B cell (primary cell): ENCODE data around the gene GYS1. TPM values are rescaled to one million over a fixed set of nuclear protein-coding genes. Genes with fewer than 3 reads are reported as not detected.
A peak's percentile ranks its signal among the peaks of the same experiment; 100 is the strongest.

Experiments
- ATAC-seq: fragments of 200-7000 bp; cut with Tn5 transposase; one replicate; pipeline ENCODE4 v1.10.0; 2021; ENCODE audit warnings: low read depth, mild to moderate bottlenecking, moderate number of reproducible peaks, moderate library complexity
- CTCF ChIA-PET: fragments of 350-600 bp; sonication (Branson Sonifier 250); formaldehyde crosslinking; loops from one replicate; lab custom pipeline; 2021; ENCODE audit warnings: antibody characterized with exemption, inconsistent platforms; lab: Charles Lee
- POLR2A ChIA-PET: fragments of 350-600 bp; sonication (Branson Sonifier 250); formaldehyde crosslinking; loops from one replicate; lab custom pipeline; 2021; ENCODE audit warnings: antibody characterized with exemption; lab: Charles Lee
- DNase-seq: peaks from one replicate; pipeline ENCODE4 v3.0.0; 2013
- H2AFZ ChIP-seq: 2 replicates; pipeline ENCODE4 v1.6.1; 2012; ENCODE audit warnings: mild to moderate bottlenecking, low read depth, low read length; ENCODE audit not compliant: insufficient read depth, poor library complexity, severe bottlenecking
- H3K27ac ChIP-seq, 2 donors: 1 replicate in 1 of 2; 2 replicates in 1 of 2; pipeline ENCODE4 v1.5.1; 2012 to 2013; ENCODE audit warnings: low read length in 2 of 2, mild to moderate bottlenecking in 2 of 2, moderate library complexity in 1 of 2
- H3K27me3 ChIP-seq, 4 experiments: fragments of 200-600 bp in 1 of 4; sonication (generic) in 1 of 4; replicated peaks in 1 of 4; 1 replicate in 2 of 4; 2 replicates in 2 of 4; pipeline versions ENCODE4 v1.6.1 to v1.7.0; 2013 to 2016; ENCODE audit warnings: low read length in 3 of 4, mild to moderate bottlenecking in 2 of 4, mixed read lengths in 1 of 4, moderate library complexity in 1 of 4; ENCODE audit not compliant: insufficient read depth in 4 of 4, control insufficient read depth in 3 of 4; ENCODE audit errors: control extremely low read depth in 1 of 4
- H3K36me3 ChIP-seq, 2 experiments: replicated peaks in 1 of 2; 1 replicate in 1 of 2; 2 replicates in 1 of 2; pipeline versions ENCODE4 v1.6.1 to v1.7.1; 2013; ENCODE audit warnings: low read length in 1 of 2; ENCODE audit not compliant: insufficient read depth in 2 of 2, control insufficient read depth in 1 of 2; ENCODE audit errors: control extremely low read depth in 1 of 2, extremely low read depth in 1 of 2
- H3K4me1 ChIP-seq, 2 donors: fragments of 200-600 bp in 1 of 2; sonication (generic) in 1 of 2; 1 replicate in 1 of 2; 2 replicates in 1 of 2; pipeline versions ENCODE4 v1.5.1 to v1.6.1; 2013 to 2017; ENCODE audit warnings: low read length in 2 of 2; ENCODE audit not compliant: control insufficient read depth in 2 of 2, insufficient read depth in 2 of 2
- H3K4me2 ChIP-seq: replicated peaks from 2 replicates; pipeline ENCODE3; 2012; ENCODE audit warnings: mild to moderate bottlenecking, low read depth, low read length; ENCODE audit not compliant: poor library complexity, severe bottlenecking
- H3K4me3 ChIP-seq, 5 experiments: fragments of 200-600 bp in 1 of 5; sonication (generic) in 1 of 5; 1 replicate in 3 of 5; 2 replicates in 2 of 5; pipeline versions ENCODE4 v1.5.1 to v1.7.0; 2011 to 2016; ENCODE audit warnings: low read length in 4 of 5, mild to moderate bottlenecking in 4 of 5, low read depth in 2 of 5, control low read depth in 1 of 5, moderate library complexity in 1 of 5; ENCODE audit not compliant: insufficient read depth in 1 of 5; ENCODE audit errors: control extremely low read depth in 1 of 5, extremely low read depth in 1 of 5
- H3K79me2 ChIP-seq: fragments of 200-600 bp; sonication (generic); one replicate; pipeline ENCODE4 v1.6.0; 2016; ENCODE audit warnings: low read length; ENCODE audit not compliant: control insufficient read depth, insufficient read depth
- H3K9ac ChIP-seq: fragments of 200-600 bp; sonication (generic); 2 replicates; pipeline ENCODE4 v1.6.1; 2017; ENCODE audit warnings: mild to moderate bottlenecking, low read length, moderate library complexity
- H3K9me3 ChIP-seq, 3 donors: one replicate each; pipeline versions ENCODE4 v1.6.1 to v1.7.1; 2013; ENCODE audit warnings: low read length in 2 of 3; ENCODE audit not compliant: control insufficient read depth in 2 of 3, insufficient read depth in 1 of 3; ENCODE audit errors: control extremely low read depth in 1 of 3
- H4K20me1 ChIP-seq: 2 replicates; pipeline ENCODE4 v1.6.0; 2012; ENCODE audit warnings: mild to moderate bottlenecking, low read length; ENCODE audit not compliant: insufficient read depth, control insufficient read depth, poor library complexity, severe bottlenecking
- H3K27ac Mint-ChIP-seq: one replicate; pipeline ENCODE4 v1.8.0; 2021; ENCODE audit warnings: mixed read lengths
- H3K27me3 Mint-ChIP-seq: one replicate; pipeline ENCODE4 v1.8.0; 2021; ENCODE audit warnings: mixed read lengths
- H3K4me1 Mint-ChIP-seq: one replicate; pipeline ENCODE4 v1.8.0; 2021; ENCODE audit warnings: mixed read lengths
- H3K4me3 Mint-ChIP-seq: one replicate; pipeline ENCODE4 v1.8.0; 2021; ENCODE audit warnings: mixed read lengths
- H3K9me3 Mint-ChIP-seq: one replicate; pipeline ENCODE4 v1.8.0; 2022; ENCODE audit warnings: mixed read lengths; ENCODE audit not compliant: insufficient read depth
- CTCF ChIP-seq: fragments of 200-600 bp; IDR thresholded peaks from one replicate; pipeline ENCODE4 v1.8.0; 2022; ENCODE audit warnings: antibody characterized with exemption, mild to moderate bottlenecking
- EZH2 ChIP-seq: IDR thresholded peaks from 2 replicates; pipeline ENCODE4 v1.6.1; 2012; ENCODE audit warnings: borderline replicate concordance, low read depth, mild to moderate bottlenecking, moderate library complexity, low read length; ENCODE audit not compliant: insufficient read depth, poor library complexity, severe bottlenecking
- WGBS: methylation state at CpG from one replicate; pipeline ENCODE4 v1.1.5; 2013; ENCODE audit warnings: missing lambda C conversion rate; ENCODE audit not compliant: insufficient coverage; 5-methylcytosine and 5-hydroxymethylcytosine counted together
- intact Hi-C: fragments of 100-400 bp; cut with micrococcal nuclease; formaldehyde crosslinking; loops from one replicate; pipeline ENCODE4 v1.10.0; 2022
- polyA plus RNA-seq: library from polyadenylated mRNA; depleted of rRNA; stranded (reverse); fragments of >200 nt; gene quantifications from 2 replicates; pipeline ENCODE4 v1.2.3, GENCODE V29; 2012
- total RNA-seq, 2 donors: library from RNA; stranded (reverse); fragments of 120-200 nt in 1 of 2; gene quantifications; 1 replicate in 1 of 2; 2 replicates in 1 of 2; pipeline versions ENCODE4 v1.2.3 to v1.2.4, GENCODE V29; 2013 to 2022

GYS1 gene
- total and polyA plus RNA-seq, 2 donors (not counting 1 experiment from before 2014, with no cell fraction given): 28.9 to 62.7 TPM

GRCh38 chr19:48961673-48962028 is 31.5 kb downstream of the GYS1 start:
- H3K79me2 ChIP-seq: peaks cover 30% of the 10 kb centered on the region

More at GRCh38 chr19:48961673-48962028, 31.5 kb downstream of the GYS1 start:
- no peak overlapping the region for H2AFZ ChIP-seq
- peak overlapping the region; percentile 64 for H3K4me3 Mint-ChIP-seq
- no peak for DNase-seq
- TF ChIP-seq EZH2 (no peak), CTCF (no peak)
- H3K9me3 ChIP-seq: no peaks in the 10 kb centered on the region
- H3K4me3 ChIP-seq: no peak overlapping the region
- ChIA-PET POLR2A (interaction anchor here (0.7 to 1.5 kb wide), 5 partner anchors 10 to 324 kb away, joined by 3 to 6 read pairs (median 4); partner anchors contain the start of gene DBP), CTCF (interaction anchor here (1.5 kb wide), 2 partner anchors 9 to 32 kb away, joined by 4 to 8 read pairs; partner anchors contain the start of genes GYS1 and RUVBL2)
- WGBS: 92% methylated on average over 11 of the region's 12 CpGs
- no peak for ATAC-seq
- H3K36me3 ChIP-seq: peaks cover 0 to 9% of the 10 kb centered on the region in 2 experiments
- H3K4me2 ChIP-seq: peak overlapping the region; percentile 75
- peak overlapping the region; percentile 93 for H3K27ac Mint-ChIP-seq
- H3K27me3 Mint-ChIP-seq: no peaks in the 10 kb centered on the region
- peaks cover 13% of the 10 kb centered on the region for H4K20me1 ChIP-seq
- peaks cover 36 to 42% of the 10 kb centered on the region in 2 donors for H3K4me1 ChIP-seq
- peaks cover 54% of the 10 kb centered on the region for H3K4me1 Mint-ChIP-seq
- peak overlapping the region; percentile 50 for H3K9ac ChIP-seq
- intact Hi-C loops: no loop called here
- no peaks in the 10 kb centered on the region for H3K9me3 Mint-ChIP-seq
- peak overlapping the region; percentile 85 to 88 for H3K27ac ChIP-seq
- H3K27me3 ChIP-seq: no peaks in the 10 kb centered on the region
